DMS 273 (cell line): ENCODE results near the gene SNRNP25.
"Not testable (repeated sequence)": the region's sequence is repeated elsewhere in the genome, so short reads cannot be mapped to it uniquely, and the experiment has no call there.

Source experiments
- DNase-seq: peaks from one replicate; lab custom pipeline; 2025; ENCODE audit not compliant: unreplicated experiment; lab: John Stamatoyannopoulos, UW

The SNRNP25 gene

GRCh38 chr16:41439-42068, 12.1 kb upstream of the SNRNP25 start:
- DNase-seq: no peak

- no peak for DNase-seq
Measured at GRCh38 chr16:42069-42457, 11.6 kb upstream of the SNRNP25 start.

GRCh38 chr16:42691-43090, 10.9 kb upstream of the SNRNP25 start:
- DNase-seq: no peak

GRCh38 chr16:43294-43693, 10.3 kb upstream of the SNRNP25 start:
- no peak for DNase-seq

GRCh38 chr16:44655-45054, 9.0 kb upstream of the SNRNP25 start:
- no peak for DNase-seq

- DNase-seq: no peak
Measured at GRCh38 chr16:45454-45853, 8.2 kb upstream of the SNRNP25 start.

- DNase-seq: not testable (repeated sequence)
Measured at GRCh38 chr16:46510-46909, 7.1 kb upstream of the SNRNP25 start.

GRCh38 chr16:47234-47633, 6.4 kb upstream of the SNRNP25 start:
- no peak for DNase-seq

- DNase-seq: no peak
Measured at GRCh38 chr16:50769-51591, 2.6 kb upstream of the SNRNP25 start.

GRCh38 chr16:54237-54581, 581 bp downstream of the SNRNP25 start:
- no peak for DNase-seq

- DNase-seq: no peak
Measured at GRCh38 chr16:55571-56136, 2.0 kb downstream of the SNRNP25 start.

- DNase-seq: no peak
Measured at GRCh38 chr16:56231-56927, 2.8 kb downstream of the SNRNP25 start.

GRCh38 chr16:57711-58110, 4.1 kb downstream of the SNRNP25 start:
- no peak for DNase-seq

GRCh38 chr16:58491-59439, 5.1 kb downstream of the SNRNP25 start:
- no peak for DNase-seq

- no peak for DNase-seq
Measured at GRCh38 chr16:59440-60059, 5.9 kb downstream of the SNRNP25 start.

GRCh38 chr16:60166-60565, 6.5 kb downstream of the SNRNP25 start:
- no peak for DNase-seq

- no peak for DNase-seq
Measured at GRCh38 chr16:60929-61878, 7.6 kb downstream of the SNRNP25 start.

GRCh38 chr16:61879-62281, 8.3 kb downstream of the SNRNP25 start:
- no peak for DNase-seq

- DNase-seq: no peak
Measured at GRCh38 chr16:62283-62967, 8.8 kb downstream of the SNRNP25 start.
